Spleen (tissue), 7 donors: ENCODE results near the gene HLCS.

Source experiments
- CTCF ChIP-seq, 11 experiments: fragments of 200-600 bp in 7 of 11; fragments of 450-650 bp in 4 of 11; sonication (generic) in 4 of 11; IDR thresholded peaks in 8 of 11; conservative IDR thresholded peaks in 3 of 11; 1 replicate in 7 of 11; 2 replicates in 4 of 11; pipeline versions ENCODE4 v1.4.0 to v1.8.0; 2016 to 2021; ENCODE audit warnings: antibody characterized with exemption in 11 of 11, inconsistent platforms in 4 of 11, mild to moderate bottlenecking in 1 of 11
- POLR2AphosphoS5 ChIP-seq, 3 donors: sonication (generic); formaldehyde crosslinking; IDR thresholded peaks; one replicate each; pipeline ENCODE4 v1.5.1; 2017; ENCODE audit warnings: antibody characterized with exemption in 3 of 3
- donor health status: DM: no; HTN: no; CAD: no; lungs with moderate emphysema.
- donor health status: DM: no; HTN: no; CAD: no.
- donor health status: DM: no; HTN: no; CAD: no.

GRCh38 chr21:36936361-36937135 lies 29.9 kb downstream of the HLCS start:
- TF ChIP-seq CTCF (IDR thresholded peaks at IDR 0.05 in 8 of 11, conservative IDR thresholded peaks at IDR 0.05 in 3 of 11) (no peak), POLR2AphosphoS5 (IDR thresholded peaks at IDR 0.05) (no peak)
